ENCODE data around the gene TMEM208. TPM values are rescaled to one million over a fixed set of nuclear protein-coding genes. Genes with fewer than 3 reads are reported as not detected.

Gene TMEM208
- total and polyA plus RNA-seq, 2 of the 13 experiments (the other 11 are each of a cell fraction or from before 2014, with no cell fraction given): 58.8 to 72.9 TPM

GRCh38 chr16:67248401-67249177 lies 21.7 kb downstream of the TMEM208 start, which contains the start of gene SLC9A5 (continued):
- TF ChIP-seq SRSF1 (optimal IDR thresholded peaks at IDR 0.05; ENCODE audit: low read depth, low read length): no peak
- no peak for TF ChIP-seq AHDC1 (CRISPR knock-in tag; IDR thresholded peaks at IDR 0.05; ENCODE audit: borderline replicate concordance)
- peak; percentile 27; the same call in 1 of the 2 replicates for TF ChIP-seq ZFX (CRISPR knock-in tag; IDR thresholded peaks at IDR 0.05; ENCODE audit: low read depth)
- TF ChIP-seq ZNF614 (CRISPR knock-in tag; IDR thresholded peaks at IDR 0.05; ENCODE audit: borderline replicate concordance): no peak
- no peak for TF ChIP-seq PTBP1 (IDR thresholded peaks at IDR 0.05; ENCODE audit: low read depth, low read length, poor library complexity, severe bottlenecking)
- TF ChIP-seq HOMEZ (CRISPR knock-in tag; IDR thresholded peaks at IDR 0.05; ENCODE audit: low read depth): no peak
- no peak for TF ChIP-seq TEF (CRISPR knock-in tag; IDR thresholded peaks at IDR 0.05)
- no peak for TF ChIP-seq SMAD9 (CRISPR knock-in tag; IDR thresholded peaks at IDR 0.05)
- no peak for TF ChIP-seq ZMYM3 (CRISPR knock-in tag; IDR thresholded peaks at IDR 0.05)
- no peak for TF ChIP-seq MIXL1 (CRISPR knock-in tag; IDR thresholded peaks at IDR 0.05)
- TF ChIP-seq CC2D1A (CRISPR knock-in tag; IDR thresholded peaks at IDR 0.05): no peak
- no peak for TF ChIP-seq TFAP4 (IDR thresholded peaks at IDR 0.05; ENCODE audit: borderline replicate concordance, low read depth)
- no peak for TF ChIP-seq GMEB2 (CRISPR knock-in tag; IDR thresholded peaks at IDR 0.05; ENCODE audit: low read depth)
- TF ChIP-seq FIP1L1 (IDR thresholded peaks at IDR 0.05; ENCODE audit: borderline replicate concordance, insufficient read depth, low read depth, low read length): no peak
- TF ChIP-seq TRIM22 (IDR thresholded peaks at IDR 0.05): no peak
- no peak for TF ChIP-seq ATRX (CRISPR knock-in tag; IDR thresholded peaks at IDR 0.05; ENCODE audit: borderline replicate concordance)

All from HepG2 (cell line).